Ureter (tissue), 1 donor: ENCODE measurements around the gene FSIP1. TPM values are rescaled to one million over a fixed set of nuclear protein-coding genes. Genes with fewer than 3 reads are reported as not detected.

ENCODE experiments used
- DNase-seq: peaks from one replicate; pipeline ENCODE4 v3.0.0-alpha.2; 2020; ENCODE audit warnings: low spot score
- total RNA-seq: library from RNA; stranded (reverse); gene quantifications from one replicate; pipeline ENCODE4 v1.2.4, GENCODE V29; 2023
- donor health status: DM: yes; HTN: yes; CAD: no.

FSIP1 gene
- total RNA-seq, 1 donor from 2014 or later: 1.4 TPM

GRCh38 chr15:39593656-39594445 is 188.8 kb downstream of the FSIP1 start:
- DNase-seq: no peak

- DNase-seq: no peak
Observed at GRCh38 chr15:39593071-39593655, 189.5 kb downstream of the FSIP1 start.

- DNase-seq: no peak
Observed at GRCh38 chr15:39592500-39592899, 190.1 kb downstream of the FSIP1 start.

- no peak for DNase-seq
Observed at GRCh38 chr15:39591896-39592315, 190.7 kb downstream of the FSIP1 start.

- no peak for DNase-seq
Observed at GRCh38 chr15:39591141-39591895, 191.3 kb downstream of the FSIP1 start.

GRCh38 chr15:39589815-39590644 is 192.6 kb downstream of the FSIP1 start:
- no peak for DNase-seq

GRCh38 chr15:39589193-39589814 is 193.3 kb downstream of the FSIP1 start:
- no peak for DNase-seq

GRCh38 chr15:39588531-39589192 is 194.0 kb downstream of the FSIP1 start:
- DNase-seq: no peak

GRCh38 chr15:39587731-39588530 is 194.7 kb downstream of the FSIP1 start:
- no peak for DNase-seq

- no peak for DNase-seq
Observed at GRCh38 chr15:39587096-39587721, 195.4 kb downstream of the FSIP1 start.

- no peak for DNase-seq
Observed at GRCh38 chr15:39586387-39587095, 196.1 kb downstream of the FSIP1 start.

- DNase-seq: no peak
Observed at GRCh38 chr15:39585871-39586301, 196.8 kb downstream of the FSIP1 start.

- DNase-seq: no peak
Observed at GRCh38 chr15:39585389-39585841, 197.2 kb downstream of the FSIP1 start.

GRCh38 chr15:39584662-39585388 is 197.8 kb downstream of the FSIP1 start:
- DNase-seq: no peak

- no peak for DNase-seq
Observed at GRCh38 chr15:39584266-39584659, 198.4 kb downstream of the FSIP1 start.

- DNase-seq: no peak
Observed at GRCh38 chr15:39583596-39584265, 198.9 kb downstream of the FSIP1 start.

GRCh38 chr15:39582977-39583595 is 199.6 kb downstream of the FSIP1 start:
- no peak for DNase-seq
